Smooth muscle cell of the brain vasculature (primary cell): ENCODE data around the gene PLCB4.

Experiments used
- DNase-seq: peaks from one replicate; pipeline ENCODE4 v3.0.0-alpha.2; 2012; ENCODE audit warnings: low read depth, low spot score

The PLCB4 gene

GRCh38 chr20:9059931-9060330 lies 9.0 kb upstream of the PLCB4 start:
- no peak for DNase-seq

GRCh38 chr20:9061434-9061833 lies 7.5 kb upstream of the PLCB4 start:
- no peak for DNase-seq

GRCh38 chr20:9062066-9062465 lies 6.8 kb upstream of the PLCB4 start:
- no peak for DNase-seq

GRCh38 chr20:9066191-9066590 lies 2.7 kb upstream of the PLCB4 start:
- DNase-seq: no peak

- no peak for DNase-seq
These were observed 570 bp upstream of the PLCB4 start for GRCh38 chr20:9068233-9068801.

- DNase-seq: no peak
These were observed 1.4 kb downstream of the PLCB4 start for GRCh38 chr20:9070304-9070703.

- no peak for DNase-seq
These were observed 3.3 kb downstream of the PLCB4 start for GRCh38 chr20:9071976-9072726.

- DNase-seq: no peak
These were observed 4.1 kb downstream of the PLCB4 start for GRCh38 chr20:9072861-9073500.

- DNase-seq: no peak
These were observed 6.6 kb downstream of the PLCB4 start for GRCh38 chr20:9075264-9076095.

GRCh38 chr20:9076440-9076839 lies 7.6 kb downstream of the PLCB4 start:
- DNase-seq: no peak

GRCh38 chr20:9078826-9079731 lies 10.2 kb downstream of the PLCB4 start:
- no peak for DNase-seq

- DNase-seq: no peak
These were observed 12.6 kb downstream of the PLCB4 start for GRCh38 chr20:9081423-9081966.

- DNase-seq: no peak
These were observed 13.9 kb downstream of the PLCB4 start for GRCh38 chr20:9082741-9083140.

- DNase-seq: no peak
These were observed 18.8 kb downstream of the PLCB4 start for GRCh38 chr20:9087531-9088217.

- no peak for DNase-seq
These were observed 19.7 kb downstream of the PLCB4 start for GRCh38 chr20:9088556-9088955.

GRCh38 chr20:9092113-9092512 lies 23.2 kb downstream of the PLCB4 start:
- no peak for DNase-seq

- no peak for DNase-seq
These were observed 23.8 kb downstream of the PLCB4 start for GRCh38 chr20:9092655-9093054.

GRCh38 chr20:9093218-9093957 lies 24.5 kb downstream of the PLCB4 start:
- no peak for DNase-seq

- no peak for DNase-seq
These were observed 30.5 kb downstream of the PLCB4 start for GRCh38 chr20:9099372-9099771.

- DNase-seq: no peak
These were observed 31.8 kb downstream of the PLCB4 start for GRCh38 chr20:9100691-9101090.
